GM19193 (cell line): ENCODE data around the gene TWNK.
A peak's percentile ranks its signal among the peaks of the same experiment; 100 is the strongest.

ENCODE experiments used
- POLR2A ChIP-seq: IDR thresholded peaks from 4 replicates; pipeline ENCODE4 v1.6.1; 2011; ENCODE audit not compliant: insufficient read depth, insufficient read length; ENCODE audit errors: extremely low read depth

Gene TWNK

GRCh38 chr10:101035916-101036702, 48.8 kb downstream of the TWNK start:
- no peak for TF ChIP-seq POLR2A

DNA sequence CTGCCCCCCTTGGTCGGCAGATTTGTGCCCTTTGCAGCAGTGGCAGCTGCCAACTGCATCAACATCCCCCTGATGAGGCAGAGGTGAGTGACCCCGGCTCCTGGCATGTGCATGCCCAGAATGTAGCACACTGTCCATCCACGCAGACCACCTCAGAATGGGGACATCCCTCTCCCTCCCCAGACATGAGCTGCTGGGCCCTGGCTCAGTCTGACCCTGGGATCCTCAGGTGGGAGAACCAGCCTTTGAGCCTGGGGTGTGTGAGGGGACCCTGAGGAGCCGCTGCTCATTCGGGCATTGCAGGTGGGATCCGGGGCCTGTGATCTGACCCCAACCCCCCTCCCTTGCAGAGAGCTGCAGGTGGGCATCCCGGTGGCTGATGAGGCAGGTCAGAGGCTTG, 49.4 kb downstream of the TWNK start:
- TF ChIP-seq POLR2A: no peak

DNA sequence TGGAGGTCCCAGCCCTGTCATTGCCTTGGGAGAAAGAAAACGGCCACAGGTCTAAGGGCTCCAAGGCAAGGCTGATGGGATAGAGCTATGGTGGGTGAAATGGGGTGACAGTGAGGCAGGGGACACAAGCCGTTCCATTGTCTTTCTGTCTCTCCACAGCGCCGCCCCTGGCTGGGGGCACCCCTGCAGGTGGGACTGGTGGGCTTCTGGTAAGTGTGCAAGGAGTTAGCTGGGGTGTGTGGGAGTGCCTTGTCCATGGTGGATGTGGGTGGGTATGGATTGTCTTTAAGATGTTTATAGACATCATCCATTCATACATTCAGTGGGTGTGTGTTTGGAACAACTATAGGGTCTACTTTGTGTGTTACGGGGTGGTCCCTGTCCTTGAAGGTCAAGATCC, 51.1 kb downstream of the TWNK start:
- TF ChIP-seq POLR2A: no peak

GRCh38 chr10:101040061-101040460, 52.7 kb downstream of the TWNK start:
- TF ChIP-seq POLR2A: no peak

DNA sequence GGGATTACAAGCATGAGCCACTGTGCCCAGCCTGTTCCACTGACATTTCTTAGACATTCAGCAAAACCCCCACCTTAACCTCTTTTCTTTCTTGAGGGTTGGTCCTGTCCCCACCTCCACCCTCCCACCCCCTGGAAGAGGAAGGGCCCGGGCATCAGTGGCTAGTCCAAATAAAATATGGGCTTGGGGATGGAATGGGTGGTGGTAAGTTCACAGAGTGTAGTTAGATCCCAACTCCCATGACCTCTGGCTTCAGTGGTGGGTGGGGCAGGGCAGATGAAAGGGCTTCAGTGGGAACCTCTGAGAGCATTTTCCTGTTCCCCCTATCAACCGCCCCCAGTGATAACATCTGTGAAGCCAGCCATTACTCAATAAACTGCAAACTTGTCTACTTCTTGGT, 53.5 kb downstream of the TWNK start:
- TF ChIP-seq POLR2A: no peak

- TF ChIP-seq POLR2A: no peak
Observed at GRCh38 chr10:101041252-101041761, 54.0 kb downstream of the TWNK start.

DNA sequence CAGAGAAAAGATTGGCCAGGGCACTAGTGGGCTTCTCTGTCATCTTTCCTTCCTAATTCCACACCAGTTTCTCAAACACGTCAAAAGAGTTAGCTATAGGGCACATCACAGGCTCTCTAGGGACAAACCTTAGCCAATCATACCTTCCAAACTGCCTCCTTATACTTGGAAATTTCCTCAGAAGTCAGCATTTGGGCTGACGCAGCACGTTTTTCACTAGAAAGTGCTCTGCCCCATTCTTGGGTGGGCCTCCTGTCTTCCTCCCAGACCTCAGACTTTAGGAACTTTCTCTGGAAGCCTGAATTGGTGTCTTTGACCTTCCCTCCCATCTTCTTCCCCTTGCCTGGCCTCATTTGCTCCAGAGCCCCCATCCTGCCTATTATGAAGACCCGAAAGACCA, 54.8 kb downstream of the TWNK start:
- no peak for TF ChIP-seq POLR2A

GRCh38 chr10:101042667-101043362, 55.5 kb downstream of the TWNK start:
- TF ChIP-seq POLR2A: peak; percentile 72

- no peak for TF ChIP-seq POLR2A
Observed at GRCh38 chr10:101043363-101043707, 56.0 kb downstream of the TWNK start.
